ENCODE results near the gene GRK5.

GRK5 gene

GRCh38 chr10:119451300-119451896, 244.0 kb downstream of the GRK5 start:
- H3K79me1 ChIP-seq (replicated peaks; ENCODE audit: low read length, poor library complexity, severe bottlenecking), result no peaks in the 10 kb centered on the region
- H3K18ac ChIP-seq (ENCODE audit: low read depth in 1 of 2, low read length in 2 of 2), result no peak overlapping the region
- H3K23ac ChIP-seq (ENCODE audit: low read length in 2 of 2), result no peak overlapping the region
- no peak overlapping the region for H2BK120ac ChIP-seq (ENCODE audit: low read depth, low read length)
- H2AFZ ChIP-seq (ENCODE audit: low read depth, low read length), result no peak overlapping the region
- no peaks in the 10 kb centered on the region for H3K9me3 ChIP-seq (ENCODE audit: control insufficient read depth, low read length)
- peaks cover 32 to 50% of the 10 kb centered on the region in 2 experiments for H3K36me3 ChIP-seq (ENCODE audit: control insufficient read depth in 1 of 2, insufficient read depth in 2 of 2, low read depth in 1 of 2, low read length in 2 of 2)
- no peak overlapping the region for H3K14ac ChIP-seq (ENCODE audit: low read length in 2 of 2)
- H3K4me1 ChIP-seq (ENCODE audit: control insufficient read depth, insufficient read depth, low read depth, low read length), result peaks cover 33% of the 10 kb centered on the region
- no peak overlapping the region for H2BK5ac ChIP-seq (ENCODE audit: low read depth, low read length, poor library complexity, severe bottlenecking)
- WGBS, result 94% methylated on average over 16 of the region's 16 CpGs
- no peak overlapping the region for H2BK12ac ChIP-seq (ENCODE audit: low read length in 2 of 2)
- no peak overlapping the region for H3K4me2 ChIP-seq (ENCODE audit: low read length, poor library complexity, severe bottlenecking)
- DNase-seq, result no peak
- H3K27ac ChIP-seq (ENCODE audit: low read length, poor library complexity, severe bottlenecking), result no peak overlapping the region
- H3K4ac ChIP-seq (ENCODE audit: low read depth in 1 of 2, low read length in 2 of 2), result no peak overlapping the region
- H2AK5ac ChIP-seq (ENCODE audit: low read length, severe bottlenecking), result no peak overlapping the region
- H2BK15ac ChIP-seq (ENCODE audit: low read depth, poor library complexity, severe bottlenecking), result no peak overlapping the region
- no peaks in the 10 kb centered on the region for H3K27me3 ChIP-seq (ENCODE audit: control insufficient read depth in 1 of 2, insufficient read depth in 1 of 2, low read length in 2 of 2)
- no peak overlapping the region for H3K4me3 ChIP-seq (ENCODE audit: insufficient read depth in 1 of 2, low read depth in 1 of 2, low read length in 2 of 2)
- no peak overlapping the region for H4K91ac ChIP-seq (ENCODE audit: low read length)
- no peak overlapping the region for H4K8ac ChIP-seq (ENCODE audit: low read length)
- H3K9ac ChIP-seq (ENCODE audit: low read length), result peak overlapping the region; percentile 41

- Histone ChIP-seq H2BK120ac (ENCODE audit: low read depth, low read length) (no peak overlapping the region), H3K23ac (ENCODE audit: low read length in 2 of 2) (no peak overlapping the region), H2BK15ac (ENCODE audit: low read depth, poor library complexity, severe bottlenecking) (no peak overlapping the region), H2AK5ac (ENCODE audit: low read length, severe bottlenecking) (no peak overlapping the region), H4K91ac (ENCODE audit: low read length) (no peak overlapping the region), H3K36me3 (ENCODE audit: control insufficient read depth in 1 of 2, insufficient read depth in 2 of 2, low read depth in 1 of 2, low read length in 2 of 2) (peaks cover 32 to 47% of the 10 kb centered on the region in 2 experiments), H3K4me2 (ENCODE audit: low read length, poor library complexity, severe bottlenecking) (no peak overlapping the region), H3K9me3 (ENCODE audit: control insufficient read depth, low read length) (no peaks in the 10 kb centered on the region), H2BK5ac (ENCODE audit: low read depth, low read length, poor library complexity, severe bottlenecking) (no peak overlapping the region), H3K18ac (ENCODE audit: low read depth in 1 of 2, low read length in 2 of 2) (no peak overlapping the region), H3K4me1 (ENCODE audit: control insufficient read depth, insufficient read depth, low read depth, low read length) (peaks cover 36% of the 10 kb centered on the region), H3K9ac (ENCODE audit: low read length) (no peak overlapping the region), H2AFZ (ENCODE audit: low read depth, low read length) (no peak overlapping the region), H3K27me3 (ENCODE audit: control insufficient read depth in 1 of 2, insufficient read depth in 1 of 2, low read length in 2 of 2) (no peaks in the 10 kb centered on the region), H2BK12ac (ENCODE audit: low read length in 2 of 2) (no peak overlapping the region), H3K4me3 (ENCODE audit: insufficient read depth in 1 of 2, low read depth in 1 of 2, low read length in 2 of 2) (no peak overlapping the region), H4K8ac (ENCODE audit: low read length) (no peak overlapping the region), H3K4ac (ENCODE audit: low read depth in 1 of 2, low read length in 2 of 2) (no peak overlapping the region), H3K79me1 (replicated peaks; ENCODE audit: low read length, poor library complexity, severe bottlenecking) (no peaks in the 10 kb centered on the region), H3K14ac (ENCODE audit: low read length in 2 of 2) (no peak overlapping the region), H3K27ac (ENCODE audit: low read length, poor library complexity, severe bottlenecking) (no peak overlapping the region)
- no peak for DNase-seq
- WGBS, result over 99% methylated on average over 14 of the region's 14 CpGs
Measured at GRCh38 chr10:119452396-119452795, 245.0 kb downstream of the GRK5 start.

GRCh38 chr10:119453313-119453712, 245.9 kb downstream of the GRK5 start:
- no peak overlapping the region for H3K27ac ChIP-seq (ENCODE audit: low read length, poor library complexity, severe bottlenecking)
- no peak overlapping the region for H2AFZ ChIP-seq (ENCODE audit: low read depth, low read length)
- no peak for DNase-seq
- H3K4me3 ChIP-seq (ENCODE audit: insufficient read depth in 1 of 2, low read depth in 1 of 2, low read length in 2 of 2), result peak overlapping the region in 1 of 2 experiments; percentile 9
- H4K91ac ChIP-seq (ENCODE audit: low read length), result no peak overlapping the region
- 94% methylated on average over 11 of the region's 11 CpGs for WGBS
- no peak overlapping the region for H3K23ac ChIP-seq (ENCODE audit: low read length in 2 of 2)
- no peak overlapping the region for H3K14ac ChIP-seq (ENCODE audit: low read length in 2 of 2)
- no peak overlapping the region for H2BK15ac ChIP-seq (ENCODE audit: low read depth, poor library complexity, severe bottlenecking)
- peaks cover 36% of the 10 kb centered on the region for H3K4me1 ChIP-seq (ENCODE audit: control insufficient read depth, insufficient read depth, low read depth, low read length)
- H3K27me3 ChIP-seq (ENCODE audit: control insufficient read depth in 1 of 2, insufficient read depth in 1 of 2, low read length in 2 of 2), result no peaks in the 10 kb centered on the region
- no peak overlapping the region for H2BK120ac ChIP-seq (ENCODE audit: low read depth, low read length)
- H2BK12ac ChIP-seq (ENCODE audit: low read length in 2 of 2), result no peak overlapping the region
- H3K18ac ChIP-seq (ENCODE audit: low read depth in 1 of 2, low read length in 2 of 2), result no peak overlapping the region
- no peak overlapping the region for H3K4me2 ChIP-seq (ENCODE audit: low read length, poor library complexity, severe bottlenecking)
- H3K79me1 ChIP-seq (replicated peaks; ENCODE audit: low read length, poor library complexity, severe bottlenecking), result no peaks in the 10 kb centered on the region
- H4K8ac ChIP-seq (ENCODE audit: low read length), result no peak overlapping the region
- no peaks in the 10 kb centered on the region for H3K9me3 ChIP-seq (ENCODE audit: control insufficient read depth, low read length)
- H3K36me3 ChIP-seq (ENCODE audit: control insufficient read depth in 1 of 2, insufficient read depth in 2 of 2, low read depth in 1 of 2, low read length in 2 of 2), result peaks cover 30 to 39% of the 10 kb centered on the region in 2 experiments
- no peak overlapping the region for H3K9ac ChIP-seq (ENCODE audit: low read length)
- no peak overlapping the region for H2BK5ac ChIP-seq (ENCODE audit: low read depth, low read length, poor library complexity, severe bottlenecking)
- H2AK5ac ChIP-seq (ENCODE audit: low read length, severe bottlenecking), result no peak overlapping the region
- H3K4ac ChIP-seq (ENCODE audit: low read depth in 1 of 2, low read length in 2 of 2), result no peak overlapping the region

- Histone ChIP-seq H2BK5ac (ENCODE audit: low read depth, low read length, poor library complexity, severe bottlenecking) (no peak overlapping the region), H3K27ac (ENCODE audit: low read length, poor library complexity, severe bottlenecking) (no peak overlapping the region), H2AFZ (ENCODE audit: low read depth, low read length) (peak overlapping the region; percentile 7), H3K36me3 (ENCODE audit: control insufficient read depth in 1 of 2, insufficient read depth in 2 of 2, low read depth in 1 of 2, low read length in 2 of 2) (peaks cover 25 to 37% of the 10 kb centered on the region in 2 experiments), H3K23ac (ENCODE audit: low read length in 2 of 2) (no peak overlapping the region), H3K4ac (ENCODE audit: low read depth in 1 of 2, low read length in 2 of 2) (no peak overlapping the region), H2AK5ac (ENCODE audit: low read length, severe bottlenecking) (no peak overlapping the region), H3K4me1 (ENCODE audit: control insufficient read depth, insufficient read depth, low read depth, low read length) (peaks cover 27% of the 10 kb centered on the region), H3K14ac (ENCODE audit: low read length in 2 of 2) (no peak overlapping the region), H3K9me3 (ENCODE audit: control insufficient read depth, low read length) (no peaks in the 10 kb centered on the region), H3K4me3 (ENCODE audit: insufficient read depth in 1 of 2, low read depth in 1 of 2, low read length in 2 of 2) (no peak overlapping the region), H4K8ac (ENCODE audit: low read length) (no peak overlapping the region), H3K27me3 (ENCODE audit: control insufficient read depth in 1 of 2, insufficient read depth in 1 of 2, low read length in 2 of 2) (no peaks in the 10 kb centered on the region), H3K9ac (ENCODE audit: low read length) (no peak overlapping the region), H2BK12ac (ENCODE audit: low read length in 2 of 2) (no peak overlapping the region), H3K4me2 (ENCODE audit: low read length, poor library complexity, severe bottlenecking) (no peak overlapping the region), H4K91ac (ENCODE audit: low read length) (no peak overlapping the region), H3K79me1 (replicated peaks; ENCODE audit: low read length, poor library complexity, severe bottlenecking) (no peaks in the 10 kb centered on the region), H3K18ac (ENCODE audit: low read depth in 1 of 2, low read length in 2 of 2) (no peak overlapping the region), H2BK120ac (ENCODE audit: low read depth, low read length) (no peak overlapping the region), H2BK15ac (ENCODE audit: low read depth, poor library complexity, severe bottlenecking) (no peak overlapping the region)
- DNase-seq, result no peak
- 85% methylated on average over 13 of the region's 13 CpGs for WGBS
Measured at GRCh38 chr10:119454316-119454715, 246.9 kb downstream of the GRK5 start.

Data from mesenchymal stem cell (in vitro differentiated cells and primary cell).